SH-SY5Y (cell line): ENCODE results near the gene NKAIN4.

ENCODE experiments used
- GATA2 ChIP-seq: IDR thresholded peaks from 2 replicates; pipeline ENCODE4 v1.6.1; 2011; ENCODE audit warnings: mild to moderate bottlenecking, low read depth, low read length
- GATA3 ChIP-seq: IDR thresholded peaks from 2 replicates; pipeline ENCODE4 v1.6.1; 2011; ENCODE audit warnings: low read depth, mild to moderate bottlenecking, low read length, moderate library complexity

- TF ChIP-seq GATA2 (no peak), GATA3 (no peak)
Measured at GRCh38 chr20:63219866-63220521, 34.3 kb downstream of the NKAIN4 start.
